Subcutaneous adipose tissue (tissue), 4 donors: ENCODE data around the gene OGFR. TPM values are rescaled to one million over a fixed set of nuclear protein-coding genes. Genes with fewer than 3 reads are reported as not detected.

Experiments
- CTCF ChIP-seq: fragments of 450-650 bp; IDR thresholded peaks from one replicate; pipeline ENCODE4 v1.5.1; 2016; ENCODE audit warnings: low read depth, mild to moderate bottlenecking, control low read depth, antibody characterized with exemption, moderate library complexity
- total RNA-seq, 4 donors: library from RNA; depleted of rRNA; stranded (reverse); fragments of >200 nt; gene quantifications; one replicate each; pipeline ENCODE4 v1.1.0, GENCODE V29; 2016

OGFR gene
- total RNA-seq, 4 donors from 2014 or later, result 17.4 to 67.1 (median 44.4) TPM

DNA sequence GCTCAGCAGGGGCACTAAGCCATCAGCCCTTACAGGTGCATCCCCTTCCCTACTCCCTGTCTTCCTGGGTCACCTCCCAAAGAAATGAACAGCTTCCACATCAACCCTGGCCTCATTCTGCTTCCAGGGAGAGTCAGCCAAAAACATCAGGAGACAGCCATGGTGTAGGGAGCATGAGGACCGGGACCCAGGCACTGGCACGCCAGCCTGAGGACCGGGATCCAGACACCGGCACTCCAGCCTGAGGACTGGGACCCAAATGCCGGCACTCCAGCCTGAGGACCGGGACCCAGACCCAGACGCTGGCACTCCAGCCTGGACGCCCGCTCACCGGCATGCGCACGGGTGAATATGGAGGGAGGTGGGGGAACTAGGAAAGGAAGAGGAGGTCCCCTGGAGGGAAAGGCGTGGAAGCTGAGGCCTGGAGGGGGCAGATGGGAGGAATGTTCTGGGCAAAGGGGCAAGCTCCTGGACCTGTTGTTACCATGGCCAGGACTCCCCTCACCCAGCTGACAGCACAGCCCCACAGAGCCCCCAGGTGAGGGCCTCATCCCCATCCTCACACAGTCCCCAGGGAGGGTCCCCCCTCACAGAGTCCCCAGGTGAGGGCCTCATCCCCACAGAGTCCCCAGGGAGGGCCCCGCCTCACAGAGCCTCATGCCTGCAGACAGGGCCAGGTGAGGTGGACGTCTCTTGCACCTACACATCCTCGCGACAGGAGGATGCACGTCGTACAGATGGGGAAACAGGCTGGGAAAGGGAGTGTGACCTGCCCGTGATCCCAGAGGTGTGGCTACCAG lies 34.3 kb upstream of the OGFR start:
- no peak for TF ChIP-seq CTCF

DNA sequence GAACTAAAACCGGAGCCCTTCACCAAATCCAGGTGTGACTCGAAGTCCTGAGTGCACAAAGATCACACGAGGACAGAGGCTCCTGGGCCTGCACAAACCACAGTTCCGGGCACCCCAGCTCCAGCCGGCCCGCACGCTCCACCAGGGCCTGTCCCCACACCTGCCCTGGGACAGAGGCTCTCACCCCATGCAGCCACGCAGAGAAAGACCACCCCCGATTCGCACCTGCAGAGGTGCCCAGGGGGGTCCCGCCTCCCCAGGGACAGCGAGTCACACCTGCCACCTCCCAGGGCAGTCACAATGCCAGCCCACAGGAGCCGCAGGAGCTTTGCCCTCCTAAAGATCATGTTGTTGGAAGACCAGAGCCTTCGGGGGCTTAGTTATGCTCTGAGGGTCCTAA lies 33.7 kb upstream of the OGFR start:
- TF ChIP-seq CTCF, result no peak

DNA sequence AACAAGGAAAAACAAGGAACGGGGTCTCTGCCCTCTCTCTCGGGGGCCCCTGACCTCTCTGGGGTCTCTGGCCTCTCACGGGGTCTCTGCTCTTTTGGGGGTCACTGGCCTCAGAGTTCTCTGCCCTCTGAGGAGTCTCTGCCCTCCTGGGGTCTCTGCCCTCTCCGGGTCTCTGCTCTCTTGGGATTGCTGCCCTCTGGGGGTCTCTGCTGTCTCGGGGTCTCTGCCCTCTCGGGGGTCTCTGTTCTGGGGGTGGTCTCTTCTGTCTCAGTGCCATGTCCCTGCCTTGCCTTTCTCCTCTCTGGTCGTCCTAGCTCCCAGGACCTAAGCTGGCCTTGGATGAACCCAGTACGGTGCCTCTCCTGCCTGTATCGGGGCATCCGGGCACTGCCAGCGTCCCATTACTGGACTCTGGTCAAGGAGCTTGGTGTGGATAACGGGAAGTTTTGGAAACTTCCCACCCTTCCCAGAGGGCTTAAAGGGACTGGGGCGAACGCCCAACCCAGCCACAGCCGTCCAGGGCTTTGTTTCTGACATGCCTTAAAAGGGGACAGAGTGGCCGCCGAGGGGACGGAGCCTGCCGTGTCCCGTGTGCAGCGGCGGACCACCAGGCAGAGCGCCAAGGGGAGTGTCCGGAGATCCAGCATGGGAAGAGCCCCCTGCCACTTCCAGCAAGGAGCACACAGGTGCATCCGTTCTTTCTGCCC lies 33.1 kb upstream of the OGFR start:
- no peak for TF ChIP-seq CTCF

- no peak for TF ChIP-seq CTCF
These were observed 32.5 kb upstream of the OGFR start for GRCh38 chr20:62772103-62772611.

DNA sequence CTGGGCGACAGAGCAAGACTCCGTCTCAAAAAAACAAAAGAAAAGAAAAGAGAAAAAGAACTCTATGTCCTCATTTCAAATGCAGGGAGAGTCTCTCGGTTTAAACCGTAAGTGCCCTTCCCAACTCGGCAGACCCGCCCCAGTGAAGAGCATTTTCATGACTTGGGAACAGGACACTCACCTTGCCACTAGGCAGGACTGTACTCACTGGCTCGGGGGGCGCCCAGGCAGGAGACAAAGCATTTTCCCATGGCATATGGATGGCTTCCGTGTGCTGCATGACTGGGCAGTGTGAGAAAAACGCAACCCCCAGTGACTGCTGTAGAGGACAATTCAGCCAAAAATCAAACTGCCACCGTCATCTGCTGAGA lies 32.0 kb upstream of the OGFR start:
- TF ChIP-seq CTCF, result no peak

- no peak for TF ChIP-seq CTCF
These were observed 31.4 kb upstream of the OGFR start for GRCh38 chr20:62772990-62773844.
